IMR-90 (cell line): Measurements from ENCODE around the gene GDPD5.

Experiments used
- BHLHE40 ChIP-seq: fragments of 150-350 bp; IDR thresholded peaks from 2 replicates; pipeline ENCODE4 v1.6.1; 2016; ENCODE audit warnings: mild to moderate bottlenecking, low read depth, low read length
- NFE2L2 ChIP-seq: fragments of 150-350 bp; IDR thresholded peaks from 2 replicates; pipeline ENCODE4 v1.6.1; 2016; ENCODE audit warnings: low read depth, mild to moderate bottlenecking, low read length
- POLR2A ChIP-seq: IDR thresholded peaks from 2 replicates; pipeline ENCODE4 v1.6.1; 2012; ENCODE audit warnings: mild to moderate bottlenecking, low read depth, low read length
- RAD21 ChIP-seq: IDR thresholded peaks from 2 replicates; pipeline ENCODE4 v1.6.1; 2012; ENCODE audit warnings: low read length, improper control_type of control experiment
- RCOR1 ChIP-seq: IDR thresholded peaks from 2 replicates; pipeline ENCODE4 v1.6.1; 2012; ENCODE audit warnings: mild to moderate bottlenecking, low read length, improper control_type of control experiment; ENCODE audit not compliant: insufficient replicate concordance
- RFX5 ChIP-seq: IDR thresholded peaks from 2 replicates; pipeline ENCODE4 v1.8.0; 2012; ENCODE audit warnings: low read depth, mild to moderate bottlenecking, low read length, moderate library complexity
- TF ChIP-seq, protein P1 (sequence below): conservative IDR thresholded peaks from 2 replicates; pipeline ENCODE4 v1.5.1; 2012; ENCODE audit warnings: mild to moderate bottlenecking, low read depth, low read length, improper control_type of control experiment

DNA sequence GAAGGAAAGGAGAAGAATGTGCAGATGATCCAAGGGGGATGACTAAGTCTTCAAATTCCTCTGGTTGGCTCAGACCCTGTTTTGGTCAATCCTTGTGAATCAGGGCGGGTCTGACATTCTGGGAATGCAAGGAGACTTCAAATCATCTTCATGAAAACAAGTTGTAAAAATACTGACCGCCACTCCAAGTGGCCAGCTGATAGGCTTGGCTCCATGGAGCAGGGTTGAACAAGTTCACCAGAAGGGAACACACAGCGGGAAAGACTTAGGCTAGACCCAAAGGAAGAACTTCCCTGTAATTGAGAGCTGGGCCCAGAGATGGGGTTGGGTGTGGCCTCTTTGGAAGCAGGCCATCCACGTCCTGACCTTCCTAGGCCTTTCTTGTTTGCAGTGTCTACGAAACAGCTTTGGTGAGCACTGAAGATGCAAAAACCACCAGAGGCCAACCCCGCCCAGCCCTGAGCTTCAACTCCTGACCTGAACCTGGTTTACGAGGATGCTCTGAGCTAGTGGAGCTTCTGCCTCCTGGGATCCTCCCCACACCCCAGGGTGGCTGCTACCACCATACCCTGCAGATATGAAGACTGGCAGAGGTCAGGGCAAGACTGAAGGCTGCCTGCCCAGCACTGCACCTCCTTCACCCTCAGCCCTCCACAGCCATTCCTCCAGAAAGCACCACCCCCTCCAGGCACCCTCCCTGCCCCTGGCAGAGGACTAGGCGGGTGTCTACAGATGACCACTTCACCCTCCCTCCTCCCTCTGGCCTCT is 26.1 kb downstream of the GDPD5 start:
- no peak for TF ChIP-seq BHLHE40
- TF ChIP-seq POLR2A: no peak
- TF ChIP-seq, protein P1, sequence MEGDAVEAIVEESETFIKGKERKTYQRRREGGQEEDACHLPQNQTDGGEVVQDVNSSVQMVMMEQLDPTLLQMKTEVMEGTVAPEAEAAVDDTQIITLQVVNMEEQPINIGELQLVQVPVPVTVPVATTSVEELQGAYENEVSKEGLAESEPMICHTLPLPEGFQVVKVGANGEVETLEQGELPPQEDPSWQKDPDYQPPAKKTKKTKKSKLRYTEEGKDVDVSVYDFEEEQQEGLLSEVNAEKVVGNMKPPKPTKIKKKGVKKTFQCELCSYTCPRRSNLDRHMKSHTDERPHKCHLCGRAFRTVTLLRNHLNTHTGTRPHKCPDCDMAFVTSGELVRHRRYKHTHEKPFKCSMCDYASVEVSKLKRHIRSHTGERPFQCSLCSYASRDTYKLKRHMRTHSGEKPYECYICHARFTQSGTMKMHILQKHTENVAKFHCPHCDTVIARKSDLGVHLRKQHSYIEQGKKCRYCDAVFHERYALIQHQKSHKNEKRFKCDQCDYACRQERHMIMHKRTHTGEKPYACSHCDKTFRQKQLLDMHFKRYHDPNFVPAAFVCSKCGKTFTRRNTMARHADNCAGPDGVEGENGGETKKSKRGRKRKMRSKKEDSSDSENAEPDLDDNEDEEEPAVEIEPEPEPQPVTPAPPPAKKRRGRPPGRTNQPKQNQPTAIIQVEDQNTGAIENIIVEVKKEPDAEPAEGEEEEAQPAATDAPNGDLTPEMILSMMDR: no peak
- TF ChIP-seq RFX5: no peak
- TF ChIP-seq RCOR1: no peak
- TF ChIP-seq NFE2L2: 0 out of 2 replicates have a peak, but pooled peaks have one; percentile 6
- TF ChIP-seq RAD21: no peak
